ENCODE measurements around the gene ZMYND11. TPM values are rescaled to one million over a fixed set of nuclear protein-coding genes. Genes with fewer than 3 reads are reported as not detected.

Gene ZMYND11
- polyA plus RNA-seq, 1 of the 3 experiments (the other 2 are of a cell fraction), result 33.1 TPM

DNA sequence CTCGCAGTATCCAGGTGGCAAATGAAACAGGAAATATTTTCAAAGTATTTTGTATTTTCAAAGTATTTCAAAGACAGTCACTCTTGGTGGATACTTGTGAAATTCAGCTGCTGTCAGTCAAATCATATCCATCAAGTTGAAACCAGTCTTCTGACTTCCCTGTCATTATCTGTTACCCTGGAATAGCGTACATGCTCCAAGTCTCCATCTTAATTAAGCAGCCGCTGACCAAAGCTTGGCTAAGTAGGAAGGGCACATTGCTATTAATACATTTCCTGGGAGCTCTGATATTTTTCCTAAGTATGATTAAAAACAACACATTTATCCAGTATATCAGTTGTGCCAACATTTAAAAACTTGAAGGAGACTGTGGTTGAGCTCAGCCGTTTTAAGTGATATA lies 112.2 kb downstream of the ZMYND11 start:
- WGBS (ENCODE audit: low lambda C conversion rate), result 96% methylated on average over 4 of the region's 4 CpGs
- Histone ChIP-seq H4K20me1 (ENCODE audit: insufficient read depth) (no peaks in the 10 kb centered on the region), H3K9ac (no peak overlapping the region), H3K4me3 (ENCODE audit: low read depth in 2 of 2, low read length in 1 of 2) (no peak overlapping the region), H3K9me2 (no peaks in the 10 kb centered on the region), H3K27me3 (ENCODE audit: insufficient read depth) (no peaks in the 10 kb centered on the region), H3K27ac (ENCODE audit: low read depth in 2 of 2, low read length in 1 of 2) (no peak overlapping the region), H3F3A (replicated peaks; ENCODE audit: insufficient read depth) (no peaks in the 10 kb centered on the region), H3K36me3 (replicated peaks in 1 of 2; ENCODE audit: control insufficient read depth in 1 of 2, insufficient read depth in 2 of 2, low read length in 1 of 2) (peaks cover 68 to 88% of the 10 kb centered on the region in 2 experiments), H2AFZ (ENCODE audit: low read depth) (no peak overlapping the region), H3K79me2 (ENCODE audit: insufficient read depth) (no peaks in the 10 kb centered on the region), H3K9me3 (no peaks in the 10 kb centered on the region), H3K4me2 (no peak overlapping the region), H3K4me1 (ENCODE audit: control insufficient read depth in 1 of 2, insufficient read depth in 2 of 2, low read depth in 1 of 2, low read length in 1 of 2) (no peaks in the 10 kb centered on the region; a peak in 1 of 4 replicates)
- ChIA-PET POLR2A (no interaction called here), CTCF (interaction anchor here (1.3 kb wide), 1 partner anchor 11 kb away, joined by 3 read pairs; no protein-coding TSS in a partner anchor)
- TF ChIP-seq RFX5 (IDR thresholded peaks at IDR 0.05; ENCODE audit: low read length) (no peak), SIN3A (IDR thresholded peaks at IDR 0.05; ENCODE audit: borderline replicate concordance, low read depth, low read length) (no peak), GABPA (IDR thresholded peaks at IDR 0.05; ENCODE audit: low read depth) (no peak), EZH2phosphoT487 (IDR thresholded peaks at IDR 0.05; ENCODE audit: borderline replicate concordance, low read depth) (no peak), TAF1 (IDR thresholded peaks at IDR 0.05; ENCODE audit: borderline replicate concordance, low read depth, low read length) (no peak), RXRA (IDR thresholded peaks at IDR 0.05; ENCODE audit: borderline replicate concordance, low read depth) (no peak), NFIC (IDR thresholded peaks at IDR 0.05; ENCODE audit: borderline replicate concordance) (no peak), TCF12 (IDR thresholded peaks at IDR 0.05) (no peak)
- TF ChIP-seq, protein P1, sequence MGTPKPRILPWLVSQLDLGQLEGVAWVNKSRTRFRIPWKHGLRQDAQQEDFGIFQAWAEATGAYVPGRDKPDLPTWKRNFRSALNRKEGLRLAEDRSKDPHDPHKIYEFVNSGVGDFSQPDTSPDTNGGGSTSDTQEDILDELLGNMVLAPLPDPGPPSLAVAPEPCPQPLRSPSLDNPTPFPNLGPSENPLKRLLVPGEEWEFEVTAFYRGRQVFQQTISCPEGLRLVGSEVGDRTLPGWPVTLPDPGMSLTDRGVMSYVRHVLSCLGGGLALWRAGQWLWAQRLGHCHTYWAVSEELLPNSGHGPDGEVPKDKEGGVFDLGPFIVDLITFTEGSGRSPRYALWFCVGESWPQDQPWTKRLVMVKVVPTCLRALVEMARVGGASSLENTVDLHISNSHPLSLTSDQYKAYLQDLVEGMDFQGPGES (IDR thresholded peaks at IDR 0.05; ENCODE audit: low read depth, low read length), result no peak
- TF ChIP-seq, protein P2, sequence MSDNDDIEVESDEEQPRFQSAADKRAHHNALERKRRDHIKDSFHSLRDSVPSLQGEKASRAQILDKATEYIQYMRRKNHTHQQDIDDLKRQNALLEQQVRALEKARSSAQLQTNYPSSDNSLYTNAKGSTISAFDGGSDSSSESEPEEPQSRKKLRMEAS (IDR thresholded peaks at IDR 0.05; ENCODE audit: low read depth), result no peak
- TF ChIP-seq, protein P3, sequence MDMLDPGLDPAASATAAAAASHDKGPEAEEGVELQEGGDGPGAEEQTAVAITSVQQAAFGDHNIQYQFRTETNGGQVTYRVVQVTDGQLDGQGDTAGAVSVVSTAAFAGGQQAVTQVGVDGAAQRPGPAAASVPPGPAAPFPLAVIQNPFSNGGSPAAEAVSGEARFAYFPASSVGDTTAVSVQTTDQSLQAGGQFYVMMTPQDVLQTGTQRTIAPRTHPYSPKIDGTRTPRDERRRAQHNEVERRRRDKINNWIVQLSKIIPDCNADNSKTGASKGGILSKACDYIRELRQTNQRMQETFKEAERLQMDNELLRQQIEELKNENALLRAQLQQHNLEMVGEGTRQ (IDR thresholded peaks at IDR 0.05; ENCODE audit: borderline replicate concordance, low read depth, low read length), result no peak
- DNase-seq, result no peak

DNA sequence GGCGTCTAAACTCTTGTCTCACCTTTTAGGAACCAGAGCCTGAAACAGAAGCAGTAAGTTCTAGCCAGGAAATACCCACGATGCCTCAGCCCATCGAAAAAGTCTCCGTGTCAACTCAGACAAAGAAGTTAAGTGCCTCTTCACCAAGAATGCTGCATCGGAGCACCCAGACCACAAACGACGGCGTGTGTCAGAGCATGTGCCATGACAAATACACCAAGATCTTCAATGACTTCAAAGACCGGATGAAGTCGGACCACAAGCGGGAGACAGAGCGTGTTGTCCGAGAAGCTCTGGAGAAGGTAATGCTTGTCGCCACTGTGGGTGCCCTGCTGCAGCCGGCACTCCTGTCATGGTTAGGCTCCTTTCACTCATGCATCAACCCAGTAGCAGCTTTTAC lies 113.1 kb downstream of the ZMYND11 start:
- Histone ChIP-seq H3K4me1 (ENCODE audit: control insufficient read depth in 1 of 2, insufficient read depth in 2 of 2, low read depth in 1 of 2, low read length in 1 of 2) (no peaks in the 10 kb centered on the region; a peak in 1 of 4 replicates), H3K9me3 (no peaks in the 10 kb centered on the region), H3K9me2 (no peaks in the 10 kb centered on the region), H3K9ac (no peak overlapping the region), H2AFZ (ENCODE audit: low read depth) (no peak overlapping the region), H4K20me1 (ENCODE audit: insufficient read depth) (no peaks in the 10 kb centered on the region), H3K79me2 (ENCODE audit: insufficient read depth) (no peaks in the 10 kb centered on the region), H3K4me2 (no peak overlapping the region), H3K27ac (ENCODE audit: low read depth in 2 of 2, low read length in 1 of 2) (no peak overlapping the region), H3K4me3 (ENCODE audit: low read depth in 2 of 2, low read length in 1 of 2) (no peak overlapping the region), H3K36me3 (replicated peaks in 1 of 2; ENCODE audit: control insufficient read depth in 1 of 2, insufficient read depth in 2 of 2, low read length in 1 of 2) (peaks cover 67 to 84% of the 10 kb centered on the region in 2 experiments), H3K27me3 (ENCODE audit: insufficient read depth) (no peaks in the 10 kb centered on the region), H3F3A (replicated peaks; ENCODE audit: insufficient read depth) (no peaks in the 10 kb centered on the region)
- 99% methylated on average over 15 of the region's 15 CpGs for WGBS (ENCODE audit: low lambda C conversion rate)
- TF ChIP-seq, protein P4, sequence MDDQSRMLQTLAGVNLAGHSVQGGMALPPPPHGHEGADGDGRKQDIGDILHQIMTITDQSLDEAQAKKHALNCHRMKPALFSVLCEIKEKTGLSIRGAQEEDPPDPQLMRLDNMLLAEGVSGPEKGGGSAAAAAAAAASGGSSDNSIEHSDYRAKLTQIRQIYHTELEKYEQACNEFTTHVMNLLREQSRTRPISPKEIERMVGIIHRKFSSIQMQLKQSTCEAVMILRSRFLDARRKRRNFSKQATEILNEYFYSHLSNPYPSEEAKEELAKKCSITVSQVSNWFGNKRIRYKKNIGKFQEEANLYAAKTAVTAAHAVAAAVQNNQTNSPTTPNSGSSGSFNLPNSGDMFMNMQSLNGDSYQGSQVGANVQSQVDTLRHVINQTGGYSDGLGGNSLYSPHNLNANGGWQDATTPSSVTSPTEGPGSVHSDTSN (IDR thresholded peaks at IDR 0.05), result no peak
- TF ChIP-seq, protein P5, sequence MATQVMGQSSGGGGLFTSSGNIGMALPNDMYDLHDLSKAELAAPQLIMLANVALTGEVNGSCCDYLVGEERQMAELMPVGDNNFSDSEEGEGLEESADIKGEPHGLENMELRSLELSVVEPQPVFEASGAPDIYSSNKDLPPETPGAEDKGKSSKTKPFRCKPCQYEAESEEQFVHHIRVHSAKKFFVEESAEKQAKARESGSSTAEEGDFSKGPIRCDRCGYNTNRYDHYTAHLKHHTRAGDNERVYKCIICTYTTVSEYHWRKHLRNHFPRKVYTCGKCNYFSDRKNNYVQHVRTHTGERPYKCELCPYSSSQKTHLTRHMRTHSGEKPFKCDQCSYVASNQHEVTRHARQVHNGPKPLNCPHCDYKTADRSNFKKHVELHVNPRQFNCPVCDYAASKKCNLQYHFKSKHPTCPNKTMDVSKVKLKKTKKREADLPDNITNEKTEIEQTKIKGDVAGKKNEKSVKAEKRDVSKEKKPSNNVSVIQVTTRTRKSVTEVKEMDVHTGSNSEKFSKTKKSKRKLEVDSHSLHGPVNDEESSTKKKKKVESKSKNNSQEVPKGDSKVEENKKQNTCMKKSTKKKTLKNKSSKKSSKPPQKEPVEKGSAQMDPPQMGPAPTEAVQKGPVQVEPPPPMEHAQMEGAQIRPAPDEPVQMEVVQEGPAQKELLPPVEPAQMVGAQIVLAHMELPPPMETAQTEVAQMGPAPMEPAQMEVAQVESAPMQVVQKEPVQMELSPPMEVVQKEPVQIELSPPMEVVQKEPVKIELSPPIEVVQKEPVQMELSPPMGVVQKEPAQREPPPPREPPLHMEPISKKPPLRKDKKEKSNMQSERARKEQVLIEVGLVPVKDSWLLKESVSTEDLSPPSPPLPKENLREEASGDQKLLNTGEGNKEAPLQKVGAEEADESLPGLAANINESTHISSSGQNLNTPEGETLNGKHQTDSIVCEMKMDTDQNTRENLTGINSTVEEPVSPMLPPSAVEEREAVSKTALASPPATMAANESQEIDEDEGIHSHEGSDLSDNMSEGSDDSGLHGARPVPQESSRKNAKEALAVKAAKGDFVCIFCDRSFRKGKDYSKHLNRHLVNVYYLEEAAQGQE (IDR thresholded peaks at IDR 0.05; ENCODE audit: low read depth, low read length), result no peak
- DNase-seq, result no peak
- ChIA-PET CTCF (interaction anchor here (1.0 to 1.3 kb wide), 2 partner anchors 10 to 14 kb away, joined by 3 read pairs; no protein-coding TSS in a partner anchor), POLR2A (no interaction called here)

Data from SK-N-SH (cell line).